Duodenal mucosa (tissue), 2 donors: ENCODE data around the gene SART3.

Experiments used
- H3K27ac ChIP-seq: one replicate; pipeline ENCODE4 v1.7.0; 2013; ENCODE audit warnings: low read depth, low read length
- H3K27me3 ChIP-seq, 2 donors: one replicate each; pipeline ENCODE4 v1.7.0; 2013; ENCODE audit warnings: low read length in 2 of 2, control low read depth in 1 of 2; ENCODE audit not compliant: insufficient read depth in 2 of 2, control insufficient read depth in 1 of 2
- H3K36me3 ChIP-seq, 2 donors: one replicate each; pipeline ENCODE4 v1.7.0; 2013; ENCODE audit warnings: low read length in 2 of 2, control low read depth in 1 of 2; ENCODE audit not compliant: insufficient read depth in 2 of 2, control insufficient read depth in 1 of 2
- H3K4me1 ChIP-seq, 2 donors: one replicate each; pipeline ENCODE4 v1.7.0; 2013; ENCODE audit warnings: low read length in 2 of 2, control low read depth in 1 of 2; ENCODE audit not compliant: insufficient read depth in 2 of 2, control insufficient read depth in 1 of 2
- H3K4me3 ChIP-seq, 2 donors: one replicate each; pipeline ENCODE4 v1.7.0; 2013; ENCODE audit warnings: low read length in 2 of 2, low read depth in 1 of 2
- H3K9ac ChIP-seq, 2 donors: one replicate each; pipeline ENCODE4 v1.7.0; 2013; ENCODE audit warnings: low read length in 2 of 2, low read depth in 1 of 2
- H3K9me3 ChIP-seq, 2 donors: one replicate each; pipeline ENCODE4 v1.7.0; 2013; ENCODE audit warnings: low read length in 2 of 2, control low read depth in 1 of 2; ENCODE audit not compliant: control insufficient read depth in 1 of 2

The SART3 gene, protein sequence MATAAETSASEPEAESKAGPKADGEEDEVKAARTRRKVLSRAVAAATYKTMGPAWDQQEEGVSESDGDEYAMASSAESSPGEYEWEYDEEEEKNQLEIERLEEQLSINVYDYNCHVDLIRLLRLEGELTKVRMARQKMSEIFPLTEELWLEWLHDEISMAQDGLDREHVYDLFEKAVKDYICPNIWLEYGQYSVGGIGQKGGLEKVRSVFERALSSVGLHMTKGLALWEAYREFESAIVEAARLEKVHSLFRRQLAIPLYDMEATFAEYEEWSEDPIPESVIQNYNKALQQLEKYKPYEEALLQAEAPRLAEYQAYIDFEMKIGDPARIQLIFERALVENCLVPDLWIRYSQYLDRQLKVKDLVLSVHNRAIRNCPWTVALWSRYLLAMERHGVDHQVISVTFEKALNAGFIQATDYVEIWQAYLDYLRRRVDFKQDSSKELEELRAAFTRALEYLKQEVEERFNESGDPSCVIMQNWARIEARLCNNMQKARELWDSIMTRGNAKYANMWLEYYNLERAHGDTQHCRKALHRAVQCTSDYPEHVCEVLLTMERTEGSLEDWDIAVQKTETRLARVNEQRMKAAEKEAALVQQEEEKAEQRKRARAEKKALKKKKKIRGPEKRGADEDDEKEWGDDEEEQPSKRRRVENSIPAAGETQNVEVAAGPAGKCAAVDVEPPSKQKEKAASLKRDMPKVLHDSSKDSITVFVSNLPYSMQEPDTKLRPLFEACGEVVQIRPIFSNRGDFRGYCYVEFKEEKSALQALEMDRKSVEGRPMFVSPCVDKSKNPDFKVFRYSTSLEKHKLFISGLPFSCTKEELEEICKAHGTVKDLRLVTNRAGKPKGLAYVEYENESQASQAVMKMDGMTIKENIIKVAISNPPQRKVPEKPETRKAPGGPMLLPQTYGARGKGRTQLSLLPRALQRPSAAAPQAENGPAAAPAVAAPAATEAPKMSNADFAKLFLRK

DNA sequence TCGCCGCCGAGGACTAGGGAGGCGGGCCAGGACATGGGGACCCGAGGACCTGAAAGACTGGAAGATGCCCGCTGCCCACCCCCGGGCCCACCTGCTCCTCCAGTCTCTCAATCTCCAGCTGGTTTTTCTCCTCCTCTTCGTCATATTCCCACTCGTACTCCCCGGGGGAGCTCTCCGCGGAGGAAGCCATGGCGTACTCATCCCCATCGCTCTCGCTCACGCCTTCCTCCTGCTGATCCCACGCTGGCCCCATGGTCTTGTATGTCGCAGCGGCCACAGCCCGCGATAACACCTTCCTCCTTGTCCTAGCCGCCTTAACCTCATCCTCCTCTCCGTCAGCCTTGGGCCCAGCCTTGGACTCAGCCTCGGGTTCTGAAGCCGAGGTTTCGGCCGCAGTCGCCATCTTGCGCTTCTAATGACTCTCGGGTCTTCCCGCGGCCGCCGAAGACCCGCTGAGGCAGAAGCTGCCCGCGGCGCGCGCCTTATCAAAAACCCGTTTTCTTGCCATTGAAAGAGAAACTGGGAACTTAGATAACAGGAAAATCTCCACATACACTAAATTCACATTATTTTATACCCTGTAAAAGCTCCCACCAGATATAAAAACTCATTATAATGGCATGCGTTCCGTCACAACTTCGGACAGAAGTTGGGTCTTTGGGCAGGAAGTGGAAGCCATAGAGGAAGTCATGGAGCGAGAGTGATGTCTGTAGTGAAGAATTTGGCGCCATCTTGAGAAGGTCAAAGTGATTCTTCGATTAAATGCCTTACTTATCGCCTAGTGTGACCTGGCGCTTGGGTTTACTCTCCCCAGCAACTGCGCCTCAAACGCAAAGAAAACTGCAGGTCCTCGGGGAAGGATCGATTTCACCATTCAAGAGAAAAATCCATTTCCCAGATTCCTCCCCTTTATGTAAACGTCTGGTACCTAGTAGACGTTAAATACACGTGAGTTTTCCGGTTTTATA is at the start of gene SART3:
Gene SART3 (minus strand): TSS at position 422 of the 968 bp plus-strand sequence. CDS start 19 bp downstream, at position 403.
- no peaks in the 10 kb centered on the region for H3K9me3 ChIP-seq
- peaks cover 29 to 50% of the 10 kb centered on the region in 2 donors for H3K4me1 ChIP-seq
- peaks cover 9 to 32% of the 10 kb centered on the region in 2 donors for H3K36me3 ChIP-seq
- H3K4me3 ChIP-seq = peak within 1 kb of the TSS; percentile 88 to 100
- peak within 1 kb of the TSS; percentile 84 for H3K27ac ChIP-seq
- no peaks in the 10 kb centered on the region for H3K27me3 ChIP-seq
- H3K9ac ChIP-seq = peak within 1 kb of the TSS; percentile 89 to 92

DNA sequence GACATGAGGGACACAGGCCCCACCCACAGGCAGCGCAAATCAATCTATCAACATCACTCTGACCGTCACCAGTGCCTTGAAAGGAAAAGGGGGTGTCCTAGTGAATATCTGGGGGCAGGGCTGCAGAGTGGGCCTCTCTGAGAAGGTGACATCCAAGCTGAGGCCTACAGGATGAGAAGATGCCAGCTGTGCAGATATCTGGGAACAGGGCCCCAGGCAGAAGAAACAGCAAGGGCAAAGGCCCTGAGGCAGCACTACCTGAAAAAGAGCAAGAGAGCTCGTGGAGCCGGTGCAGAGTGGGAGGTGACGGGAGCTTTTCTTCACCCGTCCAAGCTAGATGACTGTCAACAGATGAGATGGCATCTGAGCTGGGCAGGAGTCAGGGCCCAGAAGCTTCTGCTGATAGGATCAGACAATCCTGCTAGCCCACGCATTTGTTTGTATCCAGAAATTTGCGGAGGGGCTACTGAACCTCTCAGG is 49.4 kb upstream of the SART3 start:
- no peak overlapping the region for H3K4me3 ChIP-seq
- H3K27ac ChIP-seq = no peak overlapping the region
- no peaks in the 10 kb centered on the region for H3K27me3 ChIP-seq
- H3K36me3 ChIP-seq = no peaks in the 10 kb centered on the region
- peaks cover 0 to 3% of the 10 kb centered on the region in 2 donors for H3K4me1 ChIP-seq
- no peaks in the 10 kb centered on the region for H3K9me3 ChIP-seq
- no peak overlapping the region for H3K9ac ChIP-seq

DNA sequence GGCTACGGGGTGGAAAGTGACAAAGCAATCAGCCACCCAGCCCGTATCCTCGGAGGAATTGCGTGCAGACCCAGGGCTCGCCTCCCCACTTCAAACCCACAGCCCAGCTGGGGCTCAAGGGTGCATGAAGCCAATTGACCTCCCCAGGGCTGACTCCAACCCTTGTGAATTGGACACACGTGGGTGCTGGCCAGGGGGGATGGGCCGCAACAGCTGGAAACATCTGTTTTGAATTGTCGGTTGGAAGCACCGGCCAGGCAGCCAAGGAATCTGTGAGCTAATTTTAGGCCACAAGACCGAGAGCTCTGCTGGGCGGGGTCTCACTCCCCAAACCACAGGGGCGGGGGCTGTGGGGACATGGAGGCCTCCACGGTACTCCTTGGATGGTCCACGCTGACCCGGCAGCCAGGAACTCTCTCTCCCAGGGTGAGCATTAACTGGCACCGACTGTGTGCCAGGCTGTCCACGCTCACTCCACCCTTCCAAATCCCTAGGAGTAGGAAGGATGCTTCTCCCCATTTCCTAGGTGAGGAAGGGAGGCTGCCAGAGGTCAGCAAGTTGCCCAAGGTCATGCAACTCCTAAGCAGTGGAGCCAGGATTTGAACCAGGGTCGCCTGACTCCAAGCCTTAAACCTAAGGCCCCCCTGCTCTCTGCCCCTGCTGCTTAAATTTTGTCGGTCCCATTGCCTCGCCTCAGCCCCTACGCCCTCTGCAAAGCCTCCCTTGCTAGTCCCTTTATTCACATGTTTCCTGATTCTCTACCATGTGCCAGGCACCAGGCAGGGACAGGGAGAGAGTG is 48.8 kb upstream of the SART3 start:
- Histone ChIP-seq H3K27ac (no peak overlapping the region), H3K9me3 (no peaks in the 10 kb centered on the region), H3K27me3 (no peaks in the 10 kb centered on the region), H3K4me1 (peaks cover 0 to 3% of the 10 kb centered on the region in 2 donors), H3K36me3 (no peaks in the 10 kb centered on the region), H3K9ac (no peak overlapping the region), H3K4me3 (no peak overlapping the region)

DNA sequence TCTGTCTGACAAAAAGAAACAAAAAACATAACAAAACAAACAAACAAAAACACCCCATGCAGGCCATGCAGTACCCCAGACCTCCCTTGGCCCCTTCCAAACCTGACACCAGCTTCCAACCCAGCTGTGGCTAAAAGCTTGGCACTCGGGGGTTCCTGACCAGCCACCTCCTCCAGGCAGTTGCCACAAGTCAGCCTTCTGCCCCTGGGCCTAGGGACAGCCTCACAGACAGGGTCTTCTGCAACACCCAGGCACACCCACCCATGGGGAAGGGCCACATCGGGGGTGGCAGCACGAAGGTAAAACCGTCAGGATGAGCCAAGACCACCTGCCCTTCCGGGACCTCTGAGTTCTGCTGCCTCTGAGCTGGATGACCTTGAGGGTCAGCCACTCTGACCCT is 47.6 kb upstream of the SART3 start:
- no peak overlapping the region for H3K4me3 ChIP-seq
- H3K36me3 ChIP-seq = no peaks in the 10 kb centered on the region
- H3K27me3 ChIP-seq = no peaks in the 10 kb centered on the region
- H3K27ac ChIP-seq = no peak overlapping the region
- H3K9ac ChIP-seq = no peak overlapping the region
- peaks cover 0 to 3% of the 10 kb centered on the region in 2 donors for H3K4me1 ChIP-seq
- no peaks in the 10 kb centered on the region for H3K9me3 ChIP-seq

DNA sequence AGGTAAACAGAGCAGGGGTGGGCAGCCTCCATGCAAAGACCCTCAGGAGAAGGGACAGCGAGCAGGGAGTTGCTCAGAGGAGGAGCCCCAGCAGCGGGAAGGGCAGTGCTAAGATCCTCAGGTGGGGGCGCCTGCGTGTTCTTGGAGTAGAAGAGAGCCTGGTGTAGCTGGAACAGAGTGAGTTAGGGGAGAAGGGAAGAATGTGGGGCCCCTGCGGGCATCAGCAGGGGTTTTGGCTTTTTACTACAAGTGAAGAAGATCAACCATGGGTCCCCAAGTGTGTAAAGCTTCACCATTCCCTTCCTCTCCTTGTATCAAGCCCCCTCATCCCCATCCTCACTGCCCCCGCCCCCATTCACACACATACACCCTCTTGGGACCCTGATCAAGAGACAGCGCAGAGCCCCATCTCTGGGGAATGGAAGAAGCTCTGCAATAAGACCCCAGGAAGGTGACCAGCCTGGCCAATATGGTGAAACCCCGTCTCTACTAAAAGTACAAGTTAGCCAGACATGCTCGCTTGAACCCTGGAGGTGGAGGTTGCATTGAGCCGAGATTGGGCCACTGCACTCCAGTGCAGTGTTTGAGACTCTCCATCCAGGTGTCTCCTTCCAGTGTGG is 47.1 kb upstream of the SART3 start:
- H3K9ac ChIP-seq = no peak overlapping the region
- H3K36me3 ChIP-seq = no peaks in the 10 kb centered on the region
- no peak overlapping the region for H3K4me3 ChIP-seq
- H3K27ac ChIP-seq = no peak overlapping the region
- no peaks in the 10 kb centered on the region for H3K9me3 ChIP-seq
- H3K27me3 ChIP-seq = no peaks in the 10 kb centered on the region
- peaks cover 0 to 3% of the 10 kb centered on the region in 2 donors for H3K4me1 ChIP-seq

DNA sequence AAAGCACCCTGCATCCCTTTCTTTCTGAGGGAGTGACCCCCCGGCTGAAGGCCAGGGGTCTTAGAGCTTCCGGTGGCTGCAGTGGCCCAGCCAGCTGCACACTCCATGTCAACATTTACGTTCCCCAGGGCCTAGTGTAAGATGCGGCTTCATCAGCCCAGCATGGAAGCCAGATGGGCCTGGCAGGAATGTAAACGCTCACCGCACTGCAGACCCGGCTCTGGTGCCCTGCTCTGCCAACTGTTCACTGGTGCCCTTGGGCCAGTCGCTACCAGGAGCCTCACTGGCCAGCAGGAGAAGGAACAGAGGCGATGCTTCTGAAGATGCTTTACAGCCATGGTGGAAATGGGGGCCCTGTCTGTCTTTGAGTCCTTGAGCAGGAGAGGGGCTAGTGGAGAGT is 45.5 kb upstream of the SART3 start:
- Histone ChIP-seq H3K9ac (no peak overlapping the region), H3K36me3 (no peaks in the 10 kb centered on the region), H3K27me3 (no peaks in the 10 kb centered on the region), H3K4me3 (no peak overlapping the region), H3K4me1 (no peaks in the 10 kb centered on the region), H3K9me3 (no peaks in the 10 kb centered on the region), H3K27ac (no peak overlapping the region)

DNA sequence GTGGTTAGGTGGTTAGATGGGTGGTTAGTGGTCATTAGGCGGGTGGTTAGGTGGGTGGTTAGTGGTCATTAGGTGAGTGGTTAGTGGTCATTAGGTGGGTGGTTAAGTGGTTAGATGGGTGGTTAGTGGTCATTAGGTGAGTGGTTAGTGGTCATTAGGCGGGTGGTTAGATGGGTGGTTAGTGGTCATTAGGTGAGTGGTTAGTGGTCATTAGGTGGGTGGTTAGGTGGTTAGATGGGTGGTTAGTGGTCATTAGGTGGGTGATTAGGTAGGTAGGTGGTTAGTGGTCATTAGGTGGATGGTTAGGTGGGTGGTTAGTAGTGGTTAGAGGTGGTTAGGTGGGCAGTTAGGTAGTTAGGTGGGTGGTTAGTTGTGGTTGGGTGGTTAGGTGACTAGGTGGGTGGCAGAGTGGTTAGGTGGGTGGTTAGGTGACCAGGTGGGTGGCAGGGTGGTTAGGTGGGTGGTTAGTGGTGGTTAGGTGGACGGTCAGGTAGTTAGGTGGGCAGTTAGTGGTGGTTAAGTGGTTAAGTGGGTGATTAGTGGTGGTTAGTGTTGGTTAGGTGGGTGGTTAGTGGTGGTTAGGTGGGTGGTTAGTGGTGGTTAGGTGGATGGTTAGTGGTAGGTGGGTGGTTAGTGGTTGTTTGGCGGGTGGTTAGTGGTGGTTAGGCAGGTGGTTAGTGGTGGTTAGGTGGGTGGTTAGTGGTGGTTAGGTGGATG is 44.9 kb upstream of the SART3 start:
- no peaks in the 10 kb centered on the region for H3K4me1 ChIP-seq
- H3K27me3 ChIP-seq = no peaks in the 10 kb centered on the region
- H3K4me3 ChIP-seq = no peak overlapping the region
- no peaks in the 10 kb centered on the region for H3K9me3 ChIP-seq
- no peak overlapping the region for H3K9ac ChIP-seq
- no peaks in the 10 kb centered on the region for H3K36me3 ChIP-seq
- no peak overlapping the region for H3K27ac ChIP-seq

DNA sequence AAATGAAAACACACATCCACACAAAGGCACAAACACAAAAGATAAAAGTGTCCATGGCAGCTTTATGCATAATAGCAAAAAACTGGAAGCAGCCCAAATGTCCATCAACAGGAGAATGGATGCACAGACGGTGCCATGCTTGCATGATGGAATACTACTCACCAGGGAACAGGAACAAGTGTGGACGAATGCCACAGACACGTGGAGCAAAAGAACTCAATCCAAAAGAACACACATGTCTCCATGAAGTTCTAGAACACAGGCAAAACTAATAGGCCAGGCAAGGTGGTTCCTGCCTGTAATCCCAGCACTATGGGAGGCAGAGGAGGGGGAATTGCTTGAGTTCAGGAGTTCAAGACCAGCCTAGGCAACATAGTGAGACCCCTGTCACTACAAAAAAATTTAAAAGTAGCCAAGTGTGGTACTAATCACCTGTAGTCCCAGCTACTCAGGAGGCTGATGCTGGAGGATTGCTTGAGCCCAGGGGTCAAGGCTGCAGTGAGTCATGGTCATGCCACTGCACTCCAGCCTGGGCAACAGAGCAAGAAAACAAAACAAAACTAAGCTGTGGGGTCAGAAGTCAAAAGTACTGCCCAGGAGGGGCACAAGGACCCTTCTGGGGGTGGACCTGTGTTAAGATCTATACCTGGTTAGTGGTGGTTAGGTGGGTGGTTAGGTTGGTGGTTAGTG is 44.2 kb upstream of the SART3 start:
- Histone ChIP-seq H3K9me3 (no peaks in the 10 kb centered on the region), H3K27ac (no peak overlapping the region), H3K9ac (no peak overlapping the region), H3K27me3 (no peaks in the 10 kb centered on the region), H3K4me1 (no peaks in the 10 kb centered on the region), H3K4me3 (no peak overlapping the region), H3K36me3 (no peaks in the 10 kb centered on the region)
